ENCODE measurements around the gene MRC2. TPM values are rescaled to one million over a fixed set of nuclear protein-coding genes. Genes with fewer than 3 reads are reported as not detected.
A peak's percentile ranks its signal among the peaks of the same experiment; 100 is the strongest.

The MRC2 gene
- total and polyA plus RNA-seq, 9 of the 15 experiments (the other 6 are each of a cell fraction or from before 2014, with no cell fraction given), result 0.28 to 11.5 (median 6.6) TPM

DNA sequence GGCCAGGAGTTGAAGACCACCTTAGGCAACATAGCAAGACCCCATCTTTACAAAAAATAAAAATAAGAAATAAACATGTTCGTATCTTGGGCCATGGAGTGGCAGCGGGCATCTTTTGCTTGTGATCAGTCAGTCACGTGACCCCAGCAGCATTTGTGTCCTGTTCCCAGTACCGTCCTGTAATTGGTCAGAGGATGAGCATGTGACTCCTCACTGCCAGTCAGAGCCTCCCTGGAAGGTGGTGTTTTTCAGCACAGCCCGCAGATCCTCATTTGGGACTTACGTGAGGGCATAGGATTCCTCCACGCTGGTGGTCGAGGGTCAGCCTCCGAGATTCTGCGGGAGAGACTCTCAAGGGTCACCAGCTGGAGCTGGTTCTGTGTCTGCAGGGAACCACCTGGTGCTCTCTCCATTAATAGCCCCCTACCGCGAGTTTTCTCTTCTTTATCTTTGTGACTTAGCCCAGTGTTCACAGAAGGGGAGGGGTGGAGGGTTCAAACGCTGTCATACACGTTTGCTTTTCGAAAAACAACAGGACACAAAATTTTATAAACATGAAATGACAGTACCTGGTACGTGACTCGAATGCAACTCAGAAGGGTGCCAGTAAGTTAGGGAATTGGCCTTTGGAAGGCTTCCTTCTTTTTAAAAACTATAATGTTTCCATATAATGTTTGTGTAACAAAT, 17.2 kb downstream of the MRC2 start (continued):
- TF ChIP-seq, protein P1, sequence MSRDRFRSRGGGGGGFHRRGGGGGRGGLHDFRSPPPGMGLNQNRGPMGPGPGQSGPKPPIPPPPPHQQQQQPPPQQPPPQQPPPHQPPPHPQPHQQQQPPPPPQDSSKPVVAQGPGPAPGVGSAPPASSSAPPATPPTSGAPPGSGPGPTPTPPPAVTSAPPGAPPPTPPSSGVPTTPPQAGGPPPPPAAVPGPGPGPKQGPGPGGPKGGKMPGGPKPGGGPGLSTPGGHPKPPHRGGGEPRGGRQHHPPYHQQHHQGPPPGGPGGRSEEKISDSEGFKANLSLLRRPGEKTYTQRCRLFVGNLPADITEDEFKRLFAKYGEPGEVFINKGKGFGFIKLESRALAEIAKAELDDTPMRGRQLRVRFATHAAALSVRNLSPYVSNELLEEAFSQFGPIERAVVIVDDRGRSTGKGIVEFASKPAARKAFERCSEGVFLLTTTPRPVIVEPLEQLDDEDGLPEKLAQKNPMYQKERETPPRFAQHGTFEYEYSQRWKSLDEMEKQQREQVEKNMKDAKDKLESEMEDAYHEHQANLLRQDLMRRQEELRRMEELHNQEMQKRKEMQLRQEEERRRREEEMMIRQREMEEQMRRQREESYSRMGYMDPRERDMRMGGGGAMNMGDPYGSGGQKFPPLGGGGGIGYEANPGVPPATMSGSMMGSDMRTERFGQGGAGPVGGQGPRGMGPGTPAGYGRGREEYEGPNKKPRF (IDR thresholded peaks at IDR 0.05; ENCODE audit: low read depth, low read length), result no peak
- TF ChIP-seq ZNF395 (CRISPR knock-in tag; IDR thresholded peaks at IDR 0.05) (no peak), NBN (IDR thresholded peaks at IDR 0.05; ENCODE audit: low read depth) (no peak), HCFC1 (IDR thresholded peaks at IDR 0.05; ENCODE audit: low read depth, low read length) (no peak), ZNF282 (CRISPR knock-in tag; IDR thresholded peaks at IDR 0.05) (no peak), NCOA4 (IDR thresholded peaks at IDR 0.05; ENCODE audit: partially characterized antibody) (no peak), TBP (optimal IDR thresholded peaks at IDR 0.05; ENCODE audit: low read depth, low read length) (peak; percentile 35), SP2 (IDR thresholded peaks at IDR 0.05; ENCODE audit: extremely low read depth, low read depth, low read length, poor library complexity, severe bottlenecking) (no peak), ZNF75A (CRISPR knock-in tag; IDR thresholded peaks at IDR 0.05) (no peak), ZNF586 (CRISPR knock-in tag; conservative IDR thresholded peaks at IDR 0.05) (no peak), EP400 (IDR thresholded peaks at IDR 0.05) (0 out of 2 replicates have a peak, but pooled peaks have one; percentile 27), FOXM1 (IDR thresholded peaks at IDR 0.05; ENCODE audit: low read depth) (peak; percentile 58; the same call in 1 of the 2 replicates), FOXM1 (CRISPR knock-in tag; IDR thresholded peaks at IDR 0.05; ENCODE audit: low read depth) (no peak), ELF4 (CRISPR knock-in tag; IDR thresholded peaks at IDR 0.05) (no peak), VEZF1 (CRISPR knock-in tag; IDR thresholded peaks at IDR 0.05) (peak; percentile 40), JUND (IDR thresholded peaks at IDR 0.05; ENCODE audit: borderline replicate concordance, low read depth, low read length) (no peak), JUND (tag; IDR thresholded peaks at IDR 0.05; ENCODE audit: borderline replicate concordance, low read depth, low read length) (no peak)

All from K562 (cell line).